H1 (cell line): ENCODE measurements around the gene CA7. TPM values are rescaled to one million over a fixed set of nuclear protein-coding genes. Genes with fewer than 3 reads are reported as not detected.

Source experiments
- ATF2 ChIP-seq: IDR thresholded peaks from 2 replicates; pipeline ENCODE4 v1.6.1; 2012; ENCODE audit warnings: low read length, inconsistent platforms
- CBX5 ChIP-seq: fragments of 300-800, 300-1000 bp; sonication (generic); IDR thresholded peaks from 2 replicates; pipeline ENCODE4 v1.7.1; 2016; ENCODE audit warnings: antibody characterized with exemption, low read length, low read depth
- GABPA ChIP-seq: IDR thresholded peaks from 2 replicates; pipeline ENCODE4 v1.6.1; 2011; ENCODE audit warnings: mild to moderate bottlenecking, low read length, moderate library complexity, borderline replicate concordance; ENCODE audit not compliant: insufficient read depth
- KDM4A ChIP-seq: IDR thresholded peaks from one replicate; pipeline ENCODE4 v1.7.1; 2012; ENCODE audit warnings: low read depth, mild to moderate bottlenecking, moderate library complexity, low read length, inconsistent platforms; ENCODE audit not compliant: severe bottlenecking
- polyA plus RNA-seq, 7 experiments: library from polyadenylated mRNA; depleted of rRNA in 3 of 7; stranded (reverse) in 5 of 7; unstranded in 2 of 7; fragments of >200 nt in 5 of 7; fragments of 200-250 nt in 2 of 7; gene quantifications; 1 replicate in 5 of 7; 2 replicates in 1 of 7; 4 replicates in 1 of 7; pipeline versions ENCODE4 v1.2.1 to v1.2.3, GENCODE V29; 2011 to 2013; ENCODE audit warnings: missing spikeins in 2 of 7, mixed read lengths in 2 of 7
- total RNA-seq: library from RNA; stranded (reverse); fragmentation: NEBNext Ultra II Directional; extraction: Animal tissue kit (Norgen Biotek cat#: 25700); gene quantifications from 2 replicates; pipeline ENCODE4 v1.2.1, GENCODE V29; 2021
- TF ChIP-seq, protein P1 (sequence below): fragments of 300-600 bp; sonication (generic); IDR thresholded peaks from 2 replicates; pipeline ENCODE4 v1.7.1; 2012; ENCODE audit warnings: low read length, moderate library complexity, mild to moderate bottlenecking, inconsistent platforms; ENCODE audit not compliant: insufficient replicate concordance

The CA7 gene
- total and polyA plus RNA-seq, 2 of the 8 experiments (the other 6 are each of a cell fraction or from before 2014, with no cell fraction given), result 1.7 to 2.7 TPM

GRCh38 chr16:66809765-66810164 is 34.4 kb upstream of the CA7 start (continued):
- TF ChIP-seq, protein P1, sequence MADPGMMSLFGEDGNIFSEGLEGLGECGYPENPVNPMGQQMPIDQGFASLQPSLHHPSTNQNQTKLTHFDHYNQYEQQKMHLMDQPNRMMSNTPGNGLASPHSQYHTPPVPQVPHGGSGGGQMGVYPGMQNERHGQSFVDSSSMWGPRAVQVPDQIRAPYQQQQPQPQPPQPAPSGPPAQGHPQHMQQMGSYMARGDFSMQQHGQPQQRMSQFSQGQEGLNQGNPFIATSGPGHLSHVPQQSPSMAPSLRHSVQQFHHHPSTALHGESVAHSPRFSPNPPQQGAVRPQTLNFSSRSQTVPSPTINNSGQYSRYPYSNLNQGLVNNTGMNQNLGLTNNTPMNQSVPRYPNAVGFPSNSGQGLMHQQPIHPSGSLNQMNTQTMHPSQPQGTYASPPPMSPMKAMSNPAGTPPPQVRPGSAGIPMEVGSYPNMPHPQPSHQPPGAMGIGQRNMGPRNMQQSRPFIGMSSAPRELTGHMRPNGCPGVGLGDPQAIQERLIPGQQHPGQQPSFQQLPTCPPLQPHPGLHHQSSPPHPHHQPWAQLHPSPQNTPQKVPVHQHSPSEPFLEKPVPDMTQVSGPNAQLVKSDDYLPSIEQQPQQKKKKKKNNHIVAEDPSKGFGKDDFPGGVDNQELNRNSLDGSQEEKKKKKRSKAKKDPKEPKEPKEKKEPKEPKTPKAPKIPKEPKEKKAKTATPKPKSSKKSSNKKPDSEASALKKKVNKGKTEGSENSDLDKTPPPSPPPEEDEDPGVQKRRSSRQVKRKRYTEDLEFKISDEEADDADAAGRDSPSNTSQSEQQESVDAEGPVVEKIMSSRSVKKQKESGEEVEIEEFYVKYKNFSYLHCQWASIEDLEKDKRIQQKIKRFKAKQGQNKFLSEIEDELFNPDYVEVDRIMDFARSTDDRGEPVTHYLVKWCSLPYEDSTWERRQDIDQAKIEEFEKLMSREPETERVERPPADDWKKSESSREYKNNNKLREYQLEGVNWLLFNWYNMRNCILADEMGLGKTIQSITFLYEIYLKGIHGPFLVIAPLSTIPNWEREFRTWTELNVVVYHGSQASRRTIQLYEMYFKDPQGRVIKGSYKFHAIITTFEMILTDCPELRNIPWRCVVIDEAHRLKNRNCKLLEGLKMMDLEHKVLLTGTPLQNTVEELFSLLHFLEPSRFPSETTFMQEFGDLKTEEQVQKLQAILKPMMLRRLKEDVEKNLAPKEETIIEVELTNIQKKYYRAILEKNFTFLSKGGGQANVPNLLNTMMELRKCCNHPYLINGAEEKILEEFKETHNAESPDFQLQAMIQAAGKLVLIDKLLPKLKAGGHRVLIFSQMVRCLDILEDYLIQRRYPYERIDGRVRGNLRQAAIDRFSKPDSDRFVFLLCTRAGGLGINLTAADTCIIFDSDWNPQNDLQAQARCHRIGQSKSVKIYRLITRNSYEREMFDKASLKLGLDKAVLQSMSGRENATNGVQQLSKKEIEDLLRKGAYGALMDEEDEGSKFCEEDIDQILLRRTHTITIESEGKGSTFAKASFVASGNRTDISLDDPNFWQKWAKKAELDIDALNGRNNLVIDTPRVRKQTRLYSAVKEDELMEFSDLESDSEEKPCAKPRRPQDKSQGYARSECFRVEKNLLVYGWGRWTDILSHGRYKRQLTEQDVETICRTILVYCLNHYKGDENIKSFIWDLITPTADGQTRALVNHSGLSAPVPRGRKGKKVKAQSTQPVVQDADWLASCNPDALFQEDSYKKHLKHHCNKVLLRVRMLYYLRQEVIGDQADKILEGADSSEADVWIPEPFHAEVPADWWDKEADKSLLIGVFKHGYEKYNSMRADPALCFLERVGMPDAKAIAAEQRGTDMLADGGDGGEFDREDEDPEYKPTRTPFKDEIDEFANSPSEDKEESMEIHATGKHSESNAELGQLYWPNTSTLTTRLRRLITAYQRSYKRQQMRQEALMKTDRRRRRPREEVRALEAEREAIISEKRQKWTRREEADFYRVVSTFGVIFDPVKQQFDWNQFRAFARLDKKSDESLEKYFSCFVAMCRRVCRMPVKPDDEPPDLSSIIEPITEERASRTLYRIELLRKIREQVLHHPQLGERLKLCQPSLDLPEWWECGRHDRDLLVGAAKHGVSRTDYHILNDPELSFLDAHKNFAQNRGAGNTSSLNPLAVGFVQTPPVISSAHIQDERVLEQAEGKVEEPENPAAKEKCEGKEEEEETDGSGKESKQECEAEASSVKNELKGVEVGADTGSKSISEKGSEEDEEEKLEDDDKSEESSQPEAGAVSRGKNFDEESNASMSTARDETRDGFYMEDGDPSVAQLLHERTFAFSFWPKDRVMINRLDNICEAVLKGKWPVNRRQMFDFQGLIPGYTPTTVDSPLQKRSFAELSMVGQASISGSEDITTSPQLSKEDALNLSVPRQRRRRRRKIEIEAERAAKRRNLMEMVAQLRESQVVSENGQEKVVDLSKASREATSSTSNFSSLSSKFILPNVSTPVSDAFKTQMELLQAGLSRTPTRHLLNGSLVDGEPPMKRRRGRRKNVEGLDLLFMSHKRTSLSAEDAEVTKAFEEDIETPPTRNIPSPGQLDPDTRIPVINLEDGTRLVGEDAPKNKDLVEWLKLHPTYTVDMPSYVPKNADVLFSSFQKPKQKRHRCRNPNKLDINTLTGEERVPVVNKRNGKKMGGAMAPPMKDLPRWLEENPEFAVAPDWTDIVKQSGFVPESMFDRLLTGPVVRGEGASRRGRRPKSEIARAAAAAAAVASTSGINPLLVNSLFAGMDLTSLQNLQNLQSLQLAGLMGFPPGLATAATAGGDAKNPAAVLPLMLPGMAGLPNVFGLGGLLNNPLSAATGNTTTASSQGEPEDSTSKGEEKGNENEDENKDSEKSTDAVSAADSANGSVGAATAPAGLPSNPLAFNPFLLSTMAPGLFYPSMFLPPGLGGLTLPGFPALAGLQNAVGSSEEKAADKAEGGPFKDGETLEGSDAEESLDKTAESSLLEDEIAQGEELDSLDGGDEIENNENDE, result no peak
- TF ChIP-seq GABPA (no peak), KDM4A (no peak), CBX5 (no peak), ATF2 (no peak)
